Fibroblast of lung (primary cell): ENCODE results near the gene RMND5A. TPM values are rescaled to one million over a fixed set of nuclear protein-coding genes. Genes with fewer than 3 reads are reported as not detected.

ENCODE experiments used
- DNase-seq, 2 donors: peaks; one replicate each; pipeline versions ENCODE4 v3.0.0 to v3.0.0-alpha.2; 2010; ENCODE audit warnings: low read depth in 2 of 2
- H2AFZ ChIP-seq: 2 replicates; pipeline ENCODE4 v1.5.1; 2012; ENCODE audit warnings: low read length, control low read depth, inconsistent platforms
- H3K27ac ChIP-seq: 2 replicates; pipeline ENCODE4 v1.5.1; 2011; ENCODE audit warnings: low read length, control low read depth; ENCODE audit not compliant: insufficient read depth
- H3K27me3 ChIP-seq: 2 replicates; pipeline ENCODE4 v1.5.1; 2011; ENCODE audit warnings: mild to moderate bottlenecking, low read length; ENCODE audit not compliant: control insufficient read depth, insufficient read depth
- H3K36me3 ChIP-seq: 2 replicates; pipeline ENCODE4 v1.5.1; 2011; ENCODE audit warnings: low read length; ENCODE audit not compliant: control insufficient read depth, insufficient read depth
- H3K4me1 ChIP-seq: 2 replicates; pipeline ENCODE4 v1.5.1; 2011; ENCODE audit warnings: low read length; ENCODE audit not compliant: control insufficient read depth, insufficient read depth; ENCODE audit errors: extremely low read depth
- H3K4me2 ChIP-seq: 2 replicates; pipeline ENCODE4 v1.5.1; 2011; ENCODE audit warnings: low read length, control low read depth; ENCODE audit not compliant: insufficient read depth; ENCODE audit errors: extremely low read depth
- H3K4me3 ChIP-seq, 4 experiments: fragments of 200-600 bp in 1 of 4; sonication (generic) in 1 of 4; replicated peaks in 1 of 4; 2 replicates each; pipeline ENCODE4 v1.5.1; 2011 to 2016; ENCODE audit warnings: low read length in 4 of 4, low read depth in 3 of 4, mild to moderate bottlenecking in 3 of 4, control low read depth in 2 of 4, inconsistent platforms in 1 of 4, mixed read lengths in 1 of 4; ENCODE audit not compliant: insufficient read depth in 1 of 4; ENCODE audit errors: control extremely low read depth in 1 of 4
- H3K79me2 ChIP-seq: 2 replicates; pipeline ENCODE4 v1.5.1; 2012; ENCODE audit warnings: mild to moderate bottlenecking, low read length, inconsistent platforms; ENCODE audit not compliant: control insufficient read depth, insufficient read depth
- H3K9ac ChIP-seq: 2 replicates; pipeline ENCODE4 v1.5.1; 2011; ENCODE audit warnings: mild to moderate bottlenecking, low read length, control low read depth; ENCODE audit not compliant: insufficient read depth
- H3K9me3 ChIP-seq: 2 replicates; pipeline ENCODE4 v1.5.1; 2012; ENCODE audit warnings: low read depth, low read length; ENCODE audit not compliant: control insufficient read depth, insufficient read depth
- H4K20me1 ChIP-seq: 2 replicates; pipeline ENCODE4 v1.5.1; 2011; ENCODE audit warnings: low read length; ENCODE audit not compliant: control insufficient read depth, insufficient read depth; ENCODE audit errors: extremely low read depth
- CTCF ChIP-seq, 2 donors: IDR thresholded peaks in 1 of 2; conservative IDR thresholded peaks in 1 of 2; 1 replicate in 1 of 2; 2 replicates in 1 of 2; pipeline ENCODE4 v1.5.1; 2011 to 2012; ENCODE audit warnings: low read length in 2 of 2, control low read depth in 1 of 2, inconsistent platforms in 1 of 2, low read depth in 1 of 2, mild to moderate bottlenecking in 1 of 2
- EZH2 ChIP-seq: IDR thresholded peaks from 2 replicates; pipeline ENCODE4 v1.5.1; 2012; ENCODE audit warnings: low read length, control low read depth, mild to moderate bottlenecking; ENCODE audit errors: missing control alignments
- polyA plus RNA-seq, 2 donors: library from polyadenylated mRNA; depleted of rRNA in 1 of 2; stranded (reverse) in 1 of 2; unstranded in 1 of 2; fragments of >200 nt; gene quantifications; 2 replicates each; pipeline ENCODE4 v1.2.1, GENCODE V29; 2011 to 2012; ENCODE audit warnings: missing spikeins in 1 of 2
- total RNA-seq: library from RNA; depleted of rRNA; stranded (reverse); fragments of >200 nt; gene quantifications from 2 replicates; pipeline ENCODE4 v1.2.1, GENCODE V29; 2014

Gene RMND5A
- total and polyA plus RNA-seq, 2 donors (not counting 1 experiment from before 2014, with no cell fraction given), result 7.5 to 17.3 TPM

GRCh38 chr2:86821842-86822241 is 101.8 kb downstream of the RMND5A start:
- TF ChIP-seq CTCF (conservative IDR thresholded peaks at IDR 0.05 in 1 of 2, IDR thresholded peaks at IDR 0.05 in 1 of 2; ENCODE audit: low read depth in 1 of 2, low read length in 2 of 2) (no peak), EZH2 (no peak)
- Histone ChIP-seq H3K9me3 (no peaks in the 10 kb centered on the region), H2AFZ (no peak overlapping the region), H3K4me3 (no peak overlapping the region), H3K79me2 (no peaks in the 10 kb centered on the region), H3K4me1 (no peaks in the 10 kb centered on the region), H3K36me3 (no peaks in the 10 kb centered on the region), H3K27me3 (no peaks in the 10 kb centered on the region), H4K20me1 (no peaks in the 10 kb centered on the region), H3K4me2 (no peak overlapping the region), H3K9ac (no peak overlapping the region), H3K27ac (no peak overlapping the region)
- no peak for DNase-seq

GRCh38 chr2:86822668-86823345 is 102.7 kb downstream of the RMND5A start:
- H2AFZ ChIP-seq, result no peak overlapping the region
- no peak overlapping the region for H3K27ac ChIP-seq
- H4K20me1 ChIP-seq, result no peaks in the 10 kb centered on the region
- no peak overlapping the region for H3K9ac ChIP-seq
- DNase-seq, result no peak
- H3K4me1 ChIP-seq, result no peaks in the 10 kb centered on the region
- no peaks in the 10 kb centered on the region for H3K27me3 ChIP-seq
- no peaks in the 10 kb centered on the region for H3K36me3 ChIP-seq
- H3K79me2 ChIP-seq, result no peaks in the 10 kb centered on the region
- no peak overlapping the region for H3K4me3 ChIP-seq
- TF ChIP-seq CTCF (conservative IDR thresholded peaks at IDR 0.05 in 1 of 2, IDR thresholded peaks at IDR 0.05 in 1 of 2; ENCODE audit: low read depth in 1 of 2, low read length in 2 of 2) (no peak), EZH2 (no peak)
- no peaks in the 10 kb centered on the region for H3K9me3 ChIP-seq
- no peak overlapping the region for H3K4me2 ChIP-seq

- H3K9ac ChIP-seq, result no peak overlapping the region
- no peaks in the 10 kb centered on the region for H3K27me3 ChIP-seq
- H3K4me2 ChIP-seq, result no peak overlapping the region
- no peak overlapping the region for H3K27ac ChIP-seq
- no peak overlapping the region for H3K4me3 ChIP-seq
- H3K36me3 ChIP-seq, result no peaks in the 10 kb centered on the region
- no peaks in the 10 kb centered on the region for H3K9me3 ChIP-seq
- TF ChIP-seq EZH2, result no peak
- TF ChIP-seq CTCF (conservative IDR thresholded peaks at IDR 0.05 in 1 of 2, IDR thresholded peaks at IDR 0.05 in 1 of 2; ENCODE audit: low read depth in 1 of 2, low read length in 2 of 2), result no peak
- no peak for DNase-seq
- no peaks in the 10 kb centered on the region for H3K4me1 ChIP-seq
- no peak overlapping the region for H2AFZ ChIP-seq
- H3K79me2 ChIP-seq, result no peaks in the 10 kb centered on the region
- H4K20me1 ChIP-seq, result no peaks in the 10 kb centered on the region
Measured at GRCh38 chr2:86825036-86825692, 105.1 kb downstream of the RMND5A start.
